Mesenchymal stem cell (in vitro differentiated cells and primary cell): ENCODE measurements around the gene CHI3L2.

Experiments used
- DNase-seq: peaks from one replicate; pipeline ENCODE4 v3.0.0-alpha.2; 2013
- H2AFZ ChIP-seq: one replicate; pipeline ENCODE4 v1.6.1; 2013; ENCODE audit warnings: low read depth, mild to moderate bottlenecking, control low read depth, inconsistent platforms, low read length, moderate library complexity
- H2AK5ac ChIP-seq: 2 replicates; pipeline ENCODE4 v1.6.1; 2013; ENCODE audit warnings: low read length, moderate library complexity, mild to moderate bottlenecking, inconsistent platforms; ENCODE audit not compliant: severe bottlenecking
- H2BK120ac ChIP-seq: one replicate; pipeline ENCODE4 v1.6.1; 2013; ENCODE audit warnings: low read depth, mild to moderate bottlenecking, inconsistent platforms, low read length, moderate library complexity
- H2BK12ac ChIP-seq, 2 experiments: one replicate each; pipeline ENCODE4 v1.6.1; 2013; ENCODE audit warnings: inconsistent platforms in 2 of 2, low read length in 2 of 2, mild to moderate bottlenecking in 2 of 2, moderate library complexity in 2 of 2, control low read depth in 1 of 2
- H2BK15ac ChIP-seq: one replicate; pipeline ENCODE4 v1.6.1; 2013; ENCODE audit warnings: mild to moderate bottlenecking, low read depth, inconsistent platforms; ENCODE audit not compliant: poor library complexity, severe bottlenecking
- H2BK5ac ChIP-seq: 2 replicates; pipeline ENCODE4 v1.6.1; 2013; ENCODE audit warnings: low read depth, mild to moderate bottlenecking, low read length, control low read depth, inconsistent platforms; ENCODE audit not compliant: poor library complexity, severe bottlenecking
- H3K14ac ChIP-seq, 2 experiments: one replicate each; pipeline ENCODE4 v1.6.1; 2013; ENCODE audit warnings: inconsistent platforms in 2 of 2, low read length in 2 of 2, control low read depth in 1 of 2, mild to moderate bottlenecking in 1 of 2, moderate library complexity in 1 of 2
- H3K18ac ChIP-seq, 2 experiments: one replicate each; pipeline ENCODE4 v1.6.1; 2013; ENCODE audit warnings: inconsistent platforms in 2 of 2, low read length in 2 of 2, control low read depth in 1 of 2, low read depth in 1 of 2, mild to moderate bottlenecking in 1 of 2
- H3K23ac ChIP-seq, 2 experiments: one replicate each; pipeline ENCODE4 v1.6.1; 2013; ENCODE audit warnings: inconsistent platforms in 2 of 2, low read length in 2 of 2, mild to moderate bottlenecking in 2 of 2, moderate library complexity in 2 of 2, control low read depth in 1 of 2
- H3K27ac ChIP-seq: 2 replicates; pipeline ENCODE4 v1.5.1; 2013; ENCODE audit warnings: mild to moderate bottlenecking, moderate library complexity, low read length, control low read depth, inconsistent platforms; ENCODE audit not compliant: poor library complexity, severe bottlenecking
- H3K27me3 ChIP-seq, 2 experiments: 2 replicates each; pipeline versions ENCODE4 v1.6.1 to v1.7.0; 2013; ENCODE audit warnings: low read length in 2 of 2, mild to moderate bottlenecking in 2 of 2, moderate library complexity in 2 of 2, control low read depth in 1 of 2, inconsistent platforms in 1 of 2; ENCODE audit not compliant: control insufficient read depth in 1 of 2, insufficient read depth in 1 of 2
- H3K36me3 ChIP-seq, 2 experiments: 2 replicates each; pipeline versions ENCODE4 v1.6.1 to v1.7.0; 2013; ENCODE audit warnings: low read length in 2 of 2, control low read depth in 1 of 2, inconsistent platforms in 1 of 2, low read depth in 1 of 2, mild to moderate bottlenecking in 1 of 2; ENCODE audit not compliant: insufficient read depth in 2 of 2, control insufficient read depth in 1 of 2
- H3K4ac ChIP-seq, 2 experiments: one replicate each; pipeline ENCODE4 v1.6.1; 2013; ENCODE audit warnings: inconsistent platforms in 2 of 2, low read length in 2 of 2, mild to moderate bottlenecking in 2 of 2, moderate library complexity in 2 of 2, control low read depth in 1 of 2, low read depth in 1 of 2
- H3K4me1 ChIP-seq: 2 replicates; pipeline ENCODE4 v1.6.1; 2013; ENCODE audit warnings: low read depth, low read length, control low read depth; ENCODE audit not compliant: control insufficient read depth, insufficient read depth
- H3K4me2 ChIP-seq: 2 replicates; pipeline ENCODE4 v1.6.1; 2013; ENCODE audit warnings: low read length, mild to moderate bottlenecking, inconsistent platforms; ENCODE audit not compliant: poor library complexity, severe bottlenecking
- H3K4me3 ChIP-seq, 2 experiments: 2 replicates each; pipeline versions ENCODE4 v1.5.1 to v1.7.0; 2013; ENCODE audit warnings: low read length in 2 of 2, mild to moderate bottlenecking in 2 of 2, control low read depth in 1 of 2, low read depth in 1 of 2; ENCODE audit not compliant: insufficient read depth in 1 of 2
- H3K79me1 ChIP-seq: replicated peaks from 2 replicates; pipeline ENCODE4 v1.6.1; 2013; ENCODE audit warnings: mild to moderate bottlenecking, control low read depth, low read length, inconsistent platforms; ENCODE audit not compliant: poor library complexity, severe bottlenecking
- H3K9ac ChIP-seq: 2 replicates; pipeline ENCODE4 v1.7.0; 2013; ENCODE audit warnings: mild to moderate bottlenecking, low read length, moderate library complexity
- H3K9me3 ChIP-seq: 2 replicates; pipeline ENCODE4 v1.7.0; 2013; ENCODE audit warnings: mild to moderate bottlenecking, low read length; ENCODE audit not compliant: control insufficient read depth
- H4K8ac ChIP-seq: one replicate; pipeline ENCODE4 v1.6.1; 2013; ENCODE audit warnings: inconsistent platforms, mild to moderate bottlenecking, low read length, moderate library complexity
- H4K91ac ChIP-seq: one replicate; pipeline ENCODE4 v1.6.1; 2013; ENCODE audit warnings: mild to moderate bottlenecking, low read length, inconsistent platforms
- WGBS: methylation state at CpG from one replicate; pipeline ENCODE4 v1.1.7; 2013; ENCODE audit warnings: mixed read lengths; 5-methylcytosine and 5-hydroxymethylcytosine counted together

CHI3L2 gene

DNA sequence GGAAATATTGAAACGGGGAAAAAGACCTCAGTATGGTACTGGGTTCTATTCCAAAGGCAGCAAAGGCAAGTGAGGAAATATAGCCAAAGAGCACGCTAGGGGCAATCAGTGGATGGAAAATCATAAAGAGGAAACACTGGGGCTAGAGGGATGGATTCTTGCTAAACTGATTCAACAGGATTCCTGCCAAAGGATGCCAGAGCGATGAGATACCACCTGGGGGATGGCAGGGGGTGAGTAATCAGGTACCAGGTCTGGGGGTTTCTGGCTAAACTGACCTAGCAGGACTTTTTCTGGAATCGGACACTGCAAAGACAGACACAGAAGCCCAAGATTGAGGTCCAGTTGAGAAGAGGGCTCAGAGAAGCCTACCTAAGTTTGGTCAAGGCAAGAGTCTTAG lies 6.7 kb downstream of the CHI3L2 start:
- Histone ChIP-seq H4K8ac (no peak overlapping the region), H3K4ac (no peak overlapping the region), H2AFZ (no peak overlapping the region), H2BK15ac (no peak overlapping the region), H2AK5ac (no peak overlapping the region), H3K9me3 (no peaks in the 10 kb centered on the region), H4K91ac (no peak overlapping the region), H3K27ac (no peak overlapping the region), H2BK120ac (no peak overlapping the region), H3K36me3 (no peaks in the 10 kb centered on the region), H3K23ac (no peak overlapping the region), H3K4me2 (no peak overlapping the region), H2BK5ac (no peak overlapping the region), H3K18ac (no peak overlapping the region), H3K9ac (peak overlapping the region; percentile 39), H3K79me1 (no peaks in the 10 kb centered on the region), H2BK12ac (no peak overlapping the region), H3K27me3 (peaks cover 0 to 7% of the 10 kb centered on the region in 2 experiments), H3K14ac (no peak overlapping the region), H3K4me3 (no peak overlapping the region), H3K4me1 (no peaks in the 10 kb centered on the region)
- no peak for DNase-seq
- WGBS, result 90% methylated on average over 4 of the region's 4 CpGs

DNA sequence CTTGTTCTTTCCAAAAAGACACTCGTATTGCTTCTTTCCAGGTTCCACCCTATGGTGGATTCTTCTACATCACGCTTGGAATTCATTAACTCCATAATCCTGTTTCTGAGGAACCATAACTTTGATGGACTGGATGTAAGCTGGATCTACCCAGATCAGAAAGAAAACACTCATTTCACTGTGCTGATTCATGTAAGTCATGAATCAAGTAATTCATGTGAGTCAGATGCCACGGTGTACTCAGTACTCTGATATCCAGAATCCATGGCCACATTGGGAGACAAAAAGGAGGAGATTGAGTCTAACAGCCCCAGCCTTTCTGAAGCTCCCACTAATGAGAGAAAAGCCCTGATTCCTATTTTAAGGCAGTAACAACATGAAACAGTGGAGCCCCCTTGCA lies 7.4 kb downstream of the CHI3L2 start:
- Histone ChIP-seq H3K18ac (no peak overlapping the region), H2AK5ac (no peak overlapping the region), H2BK12ac (no peak overlapping the region), H3K27ac (no peak overlapping the region), H3K4me1 (no peaks in the 10 kb centered on the region), H3K14ac (no peak overlapping the region), H3K9me3 (no peaks in the 10 kb centered on the region), H2AFZ (no peak overlapping the region), H3K4me2 (no peak overlapping the region), H3K23ac (no peak overlapping the region), H4K91ac (no peak overlapping the region), H2BK120ac (no peak overlapping the region), H2BK5ac (no peak overlapping the region), H3K79me1 (no peaks in the 10 kb centered on the region), H3K36me3 (no peaks in the 10 kb centered on the region), H2BK15ac (no peak overlapping the region), H3K4me3 (no peak overlapping the region), H3K27me3 (peaks cover 0 to 7% of the 10 kb centered on the region in 2 experiments), H3K4ac (no peak overlapping the region), H4K8ac (no peak overlapping the region), H3K9ac (peak overlapping the region; percentile 53)
- DNase-seq, result no peak
- WGBS, result 57% methylated on average over 1 of the region's 3 CpGs

DNA sequence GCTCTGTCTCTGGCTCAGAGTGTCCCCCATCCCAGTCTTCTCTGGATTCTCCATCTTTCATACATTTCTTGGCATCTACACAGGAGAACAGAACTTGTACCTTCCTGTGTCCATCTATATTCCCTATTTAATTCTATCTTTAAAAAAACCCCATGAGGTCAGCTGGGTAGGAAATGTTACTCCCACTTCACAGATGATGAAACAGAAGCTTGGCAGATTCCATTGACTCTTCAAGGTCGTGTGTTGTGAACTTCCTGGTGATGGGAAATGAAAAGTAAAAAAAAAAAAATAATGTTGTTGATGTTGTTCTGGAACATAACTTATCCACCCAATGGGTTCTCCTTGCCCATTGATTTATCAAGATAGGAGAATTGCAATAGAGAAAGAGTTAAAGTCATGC lies 8.9 kb downstream of the CHI3L2 start:
- WGBS, result 30% methylated on average over 1 of the region's 1 CpG

DNA sequence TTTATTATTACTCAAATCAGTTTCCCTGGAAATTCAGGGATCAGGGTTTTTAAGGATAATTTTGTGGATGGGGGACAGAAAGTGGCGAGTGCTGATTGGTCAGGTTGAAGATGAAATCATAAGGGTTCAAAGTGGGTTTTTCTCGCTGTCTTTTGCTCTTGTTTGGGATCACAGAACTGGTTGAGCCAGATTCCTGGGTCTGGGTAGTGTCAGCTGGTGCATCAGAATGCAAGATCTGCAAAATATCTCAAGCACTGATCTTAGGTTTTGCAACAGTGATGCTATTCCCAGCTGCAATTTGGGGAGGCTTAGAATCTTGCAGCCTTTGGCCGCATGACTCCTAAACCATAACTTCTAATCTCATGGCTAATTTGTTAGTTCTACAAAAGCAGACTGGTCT lies 9.3 kb downstream of the CHI3L2 start:
- Histone ChIP-seq H3K4ac (no peak overlapping the region), H3K9me3 (no peaks in the 10 kb centered on the region), H3K18ac (no peak overlapping the region), H3K27me3 (peaks cover 0 to 11% of the 10 kb centered on the region in 2 experiments), H4K91ac (no peak overlapping the region), H3K4me1 (no peaks in the 10 kb centered on the region), H2BK15ac (no peak overlapping the region), H2BK12ac (no peak overlapping the region), H3K27ac (no peak overlapping the region), H4K8ac (no peak overlapping the region), H3K23ac (no peak overlapping the region), H2BK5ac (no peak overlapping the region), H3K4me2 (no peak overlapping the region), H2AFZ (no peak overlapping the region), H3K14ac (no peak overlapping the region), H3K4me3 (no peak overlapping the region), H2BK120ac (no peak overlapping the region), H3K36me3 (no peaks in the 10 kb centered on the region), H3K9ac (no peak overlapping the region), H3K79me1 (no peaks in the 10 kb centered on the region), H2AK5ac (no peak overlapping the region)
- WGBS, result 69% methylated on average over 2 of the region's 3 CpGs
- DNase-seq, result no peak

More for the DNA sequence above, 8.9 kb downstream of the CHI3L2 start:
- Histone ChIP-seq H2BK15ac (no peak overlapping the region), H3K27me3 (peaks cover 0 to 11% of the 10 kb centered on the region in 2 experiments), H3K27ac (no peak overlapping the region), H3K4me3 (no peak overlapping the region), H2BK120ac (no peak overlapping the region), H4K8ac (no peak overlapping the region), H3K9me3 (no peaks in the 10 kb centered on the region), H3K18ac (no peak overlapping the region), H3K79me1 (no peaks in the 10 kb centered on the region), H3K23ac (no peak overlapping the region), H2AFZ (no peak overlapping the region), H3K4me2 (no peak overlapping the region), H2AK5ac (no peak overlapping the region), H4K91ac (no peak overlapping the region), H2BK12ac (no peak overlapping the region), H3K14ac (no peak overlapping the region), H3K4me1 (no peaks in the 10 kb centered on the region), H3K4ac (no peak overlapping the region), H3K9ac (no peak overlapping the region), H2BK5ac (no peak overlapping the region), H3K36me3 (no peaks in the 10 kb centered on the region)
- no peak for DNase-seq
